A549 (cell line): ENCODE results near the gene TRAPPC12.

Source experiments
- CHD2 ChIP-seq: fragments of 150-350 bp; IDR thresholded peaks from 2 replicates; pipeline ENCODE4 v1.6.1; 2014; ENCODE audit warnings: low read length; ENCODE audit not compliant: partially characterized antibody
- CHD4 ChIP-seq: fragments of 200-600 bp; sonication (generic); IDR thresholded peaks from 2 replicates; pipeline ENCODE4 v1.6.1; 2016; ENCODE audit warnings: antibody characterized with exemption, mild to moderate bottlenecking, borderline replicate concordance
- ESRRA ChIP-seq: fragments of 150-350 bp; IDR thresholded peaks from 2 replicates; pipeline ENCODE4 v1.6.1; 2014; ENCODE audit warnings: mild to moderate bottlenecking, low read length, borderline replicate concordance
- KDM1A ChIP-seq: fragments of 200-600 bp; sonication (generic); IDR thresholded peaks from 2 replicates; pipeline ENCODE4 v1.6.1; 2016; ENCODE audit warnings: low read depth, mild to moderate bottlenecking
- POLR2A ChIP-seq: IDR thresholded peaks from 2 replicates; pipeline ENCODE4 v1.6.1; 2012; ENCODE audit warnings: mild to moderate bottlenecking, low read length
- POLR2AphosphoS2 ChIP-seq: conservative IDR thresholded peaks from 2 replicates; pipeline ENCODE4 v1.6.1; 2012; ENCODE audit warnings: low read length, improper control_type of control experiment, inconsistent platforms
- RCOR1 ChIP-seq: fragments of 150-350 bp; IDR thresholded peaks from 2 replicates; pipeline ENCODE4 v1.6.1; 2014; ENCODE audit warnings: antibody characterized with exemption, low read length, low read depth
- RFX5 ChIP-seq: fragments of 450-650 bp; IDR thresholded peaks from 2 replicates; pipeline ENCODE4 v1.7.1; 2014; ENCODE audit warnings: antibody characterized with exemption, mild to moderate bottlenecking, moderate library complexity
- SMC3 ChIP-seq: fragments of >200 bp; sonication (Bioruptor Twin); formaldehyde crosslinking; IDR thresholded peaks from 3 replicates; pipeline ENCODE4 v1.6.1; 2018; ENCODE audit warnings: inconsistent platforms
- SREBF2 ChIP-seq: fragments of 450-650 bp; IDR thresholded peaks from 2 replicates; pipeline ENCODE4 v1.6.1; 2014; ENCODE audit warnings: mild to moderate bottlenecking, moderate library complexity
- TF ChIP-seq, protein P1 (sequence below): fragments of >200 bp; sonication (Bioruptor Twin); formaldehyde crosslinking; IDR thresholded peaks from 3 replicates; pipeline ENCODE4 v1.5.1; 2016
- TF ChIP-seq, protein P2 (sequence below): IDR thresholded peaks from 2 replicates; pipeline ENCODE4 v1.6.1; 2012

DNA sequence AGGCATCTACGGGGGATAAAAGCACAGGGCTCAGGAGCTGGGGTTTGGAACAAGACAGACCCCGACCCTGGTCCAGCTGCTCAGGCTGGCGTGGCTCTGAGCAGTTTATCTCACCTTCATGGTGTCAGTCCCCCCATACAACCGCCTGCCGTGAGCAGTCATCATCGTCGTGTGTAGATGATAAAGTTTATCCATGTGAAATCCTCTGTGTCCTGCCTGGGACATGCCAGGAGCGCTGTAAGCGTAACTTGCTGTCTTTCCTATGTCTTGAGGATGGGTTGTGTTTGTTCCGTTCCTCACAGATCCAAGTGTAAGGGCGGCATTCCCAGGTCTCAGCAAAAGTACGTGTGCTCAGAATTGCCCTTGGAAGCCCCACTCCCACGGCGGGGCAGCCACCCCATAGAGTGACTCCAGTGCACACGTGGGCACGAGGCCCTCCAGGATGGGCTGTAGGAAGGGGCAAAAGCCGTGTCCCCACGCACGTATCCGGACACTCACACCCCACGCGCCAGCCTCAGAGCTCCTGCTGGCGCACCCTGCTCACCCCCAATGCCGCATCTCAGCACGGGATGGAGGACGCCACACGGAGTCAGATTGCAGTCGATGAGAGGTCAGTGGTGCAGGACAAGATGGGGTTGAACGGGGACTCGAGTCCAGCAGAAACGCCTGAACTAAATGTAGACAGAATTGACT lies 88.9 kb downstream of the TRAPPC12 start:
- no peak for TF ChIP-seq SREBF2
- TF ChIP-seq, protein P1, sequence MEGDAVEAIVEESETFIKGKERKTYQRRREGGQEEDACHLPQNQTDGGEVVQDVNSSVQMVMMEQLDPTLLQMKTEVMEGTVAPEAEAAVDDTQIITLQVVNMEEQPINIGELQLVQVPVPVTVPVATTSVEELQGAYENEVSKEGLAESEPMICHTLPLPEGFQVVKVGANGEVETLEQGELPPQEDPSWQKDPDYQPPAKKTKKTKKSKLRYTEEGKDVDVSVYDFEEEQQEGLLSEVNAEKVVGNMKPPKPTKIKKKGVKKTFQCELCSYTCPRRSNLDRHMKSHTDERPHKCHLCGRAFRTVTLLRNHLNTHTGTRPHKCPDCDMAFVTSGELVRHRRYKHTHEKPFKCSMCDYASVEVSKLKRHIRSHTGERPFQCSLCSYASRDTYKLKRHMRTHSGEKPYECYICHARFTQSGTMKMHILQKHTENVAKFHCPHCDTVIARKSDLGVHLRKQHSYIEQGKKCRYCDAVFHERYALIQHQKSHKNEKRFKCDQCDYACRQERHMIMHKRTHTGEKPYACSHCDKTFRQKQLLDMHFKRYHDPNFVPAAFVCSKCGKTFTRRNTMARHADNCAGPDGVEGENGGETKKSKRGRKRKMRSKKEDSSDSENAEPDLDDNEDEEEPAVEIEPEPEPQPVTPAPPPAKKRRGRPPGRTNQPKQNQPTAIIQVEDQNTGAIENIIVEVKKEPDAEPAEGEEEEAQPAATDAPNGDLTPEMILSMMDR = no peak
- TF ChIP-seq POLR2A = no peak
- TF ChIP-seq CHD2 = no peak
- TF ChIP-seq RFX5 = no peak
- TF ChIP-seq POLR2AphosphoS2 = no peak
- TF ChIP-seq CHD4 = no peak
- TF ChIP-seq SMC3 = no peak
- TF ChIP-seq KDM1A = no peak
- no peak for TF ChIP-seq RCOR1
- TF ChIP-seq ESRRA = no peak
- TF ChIP-seq, protein P2, sequence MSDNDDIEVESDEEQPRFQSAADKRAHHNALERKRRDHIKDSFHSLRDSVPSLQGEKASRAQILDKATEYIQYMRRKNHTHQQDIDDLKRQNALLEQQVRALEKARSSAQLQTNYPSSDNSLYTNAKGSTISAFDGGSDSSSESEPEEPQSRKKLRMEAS = no peak
